GM19240 (cell line): ENCODE measurements around the gene AATK.
"Not testable (repeated sequence)": the region's sequence is repeated elsewhere in the genome, so short reads cannot be mapped to it uniquely, and the experiment has no call there.

Experiments used
- DNase-seq: peaks from one replicate; pipeline ENCODE4 v3.0.0; 2011; ENCODE audit warnings: low spot score; ENCODE audit not compliant: insufficient read length

The AATK gene

GRCh38 chr17:81092518-81093095 is 73.4 kb downstream of the AATK start:
- DNase-seq, result no peak

GRCh38 chr17:81091774-81092517 is 74.1 kb downstream of the AATK start:
- no peak for DNase-seq

DNA sequence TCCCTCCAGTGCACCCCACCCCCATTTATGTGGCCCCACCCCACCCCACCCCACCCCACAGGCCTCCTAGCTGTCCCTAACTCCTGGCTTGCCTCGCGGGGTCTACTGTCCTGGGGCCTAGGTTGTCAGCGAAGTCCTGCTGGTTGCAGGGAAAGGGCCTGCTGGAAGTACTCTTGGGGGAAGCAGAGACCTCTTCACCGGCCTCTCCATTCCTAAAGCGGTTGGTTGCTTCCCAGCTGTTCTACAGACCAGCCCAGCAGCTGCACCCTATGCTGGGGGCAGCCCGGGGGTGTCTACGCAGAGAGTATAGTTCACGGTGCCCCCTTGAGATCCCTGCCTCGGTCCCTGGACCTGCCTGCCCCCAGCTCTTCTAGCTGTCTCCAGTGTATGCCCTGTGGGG is 74.9 kb downstream of the AATK start:
- DNase-seq, result no peak

DNA sequence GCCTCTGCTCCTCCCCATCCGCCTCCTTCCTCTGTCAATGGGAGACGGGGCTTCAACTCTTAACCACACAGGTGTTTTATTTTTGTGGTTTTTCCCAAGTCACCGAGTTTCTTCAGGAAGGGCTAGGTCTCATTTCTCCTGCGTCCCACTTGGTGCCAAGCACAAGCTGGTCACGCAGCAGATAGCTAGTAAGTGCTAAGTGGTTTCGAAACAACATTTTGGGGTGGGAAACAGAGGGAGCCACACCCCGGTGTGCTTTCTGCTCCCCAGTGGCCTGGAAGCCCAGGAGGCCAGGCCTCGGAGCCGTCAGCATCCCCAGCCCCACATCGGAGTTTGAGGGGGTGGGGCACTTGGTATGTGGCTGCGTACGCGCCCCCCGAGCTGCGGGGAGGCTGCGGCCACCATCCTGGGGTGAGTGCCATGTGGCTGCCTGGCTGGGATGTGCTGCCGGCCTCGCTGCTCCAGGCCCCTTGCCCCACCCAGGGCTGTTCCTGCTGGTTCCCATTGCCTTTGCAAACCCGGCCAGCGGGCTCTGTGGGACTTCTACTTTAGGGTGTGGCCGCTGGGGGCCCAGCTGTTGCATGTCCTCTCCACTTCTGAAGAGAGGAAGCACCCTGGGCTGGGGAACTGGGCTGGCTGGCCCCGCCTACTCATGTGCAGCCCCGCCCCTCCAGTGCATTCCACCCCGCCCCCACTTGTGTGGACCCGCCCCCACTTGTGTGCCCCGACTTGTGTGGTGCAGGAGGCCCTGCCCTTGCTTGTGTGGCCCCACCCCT is 75.5 kb downstream of the AATK start:
- DNase-seq, result no peak

GRCh38 chr17:81086789-81087551 is 79.1 kb downstream of the AATK start:
- DNase-seq, result no peak

DNA sequence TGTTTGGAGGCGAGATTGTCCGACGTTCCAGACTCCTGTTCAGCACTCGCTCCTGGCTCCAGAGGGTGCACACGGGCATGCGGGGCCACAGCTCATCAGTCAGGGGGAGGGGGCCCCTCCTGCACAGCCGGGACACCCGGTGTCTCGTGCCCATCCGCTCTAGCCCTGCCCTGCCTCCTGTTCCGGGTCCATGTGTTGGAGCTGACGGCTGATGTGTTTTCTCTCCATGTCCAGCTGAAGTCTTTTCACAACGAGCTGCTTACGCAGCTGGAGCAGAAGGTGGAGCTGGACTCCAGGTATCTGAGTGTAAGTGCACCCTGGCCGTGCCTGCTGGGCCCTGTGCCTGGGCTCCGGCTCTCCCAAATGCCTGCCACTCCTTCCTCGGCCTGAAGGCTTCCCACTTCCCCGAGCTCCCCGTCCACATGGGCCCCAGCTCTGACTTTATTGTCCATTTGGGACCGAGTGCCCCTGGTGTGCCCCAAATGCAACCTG is 80.6 kb downstream of the AATK start:
- DNase-seq, result no peak

DNA sequence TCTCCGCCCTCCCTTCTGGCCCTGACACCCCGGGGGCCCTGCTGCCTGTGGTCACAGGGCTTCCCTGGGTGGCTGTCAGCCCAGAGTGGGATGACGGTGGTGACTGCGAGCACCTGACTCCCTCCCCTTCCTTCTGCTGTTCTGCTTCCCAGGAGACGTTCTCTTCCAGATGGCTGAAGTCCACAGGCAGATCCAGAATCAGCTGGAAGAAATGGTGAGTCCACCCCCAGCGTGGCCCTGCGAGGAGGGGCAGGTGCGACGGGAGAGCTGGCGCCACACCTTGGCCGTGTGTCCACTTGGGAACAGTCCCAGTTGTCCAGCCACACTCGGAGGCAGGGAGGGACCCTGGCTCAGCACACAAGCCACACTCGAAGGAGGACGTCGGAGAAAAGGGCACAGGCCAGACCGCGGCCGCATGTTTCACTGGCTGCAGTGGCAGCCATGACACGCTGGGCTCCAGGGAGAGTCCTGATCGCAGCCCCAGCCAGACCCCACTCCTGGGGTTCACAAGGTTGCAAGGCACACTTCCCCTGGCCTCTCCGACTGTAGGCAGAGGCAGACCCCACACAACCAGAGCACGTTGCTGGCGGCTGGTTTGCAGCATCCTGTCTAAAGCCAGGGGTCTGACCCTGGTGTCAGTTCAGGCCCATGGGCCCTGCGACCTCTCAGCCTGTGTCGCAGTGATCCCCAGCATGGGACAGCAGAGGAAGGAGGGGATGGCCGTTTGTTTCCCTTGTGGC is 81.2 kb downstream of the AATK start:
- DNase-seq, result no peak

- DNase-seq, result no peak
Observed at GRCh38 chr17:81083125-81083765, 82.8 kb downstream of the AATK start.

- DNase-seq, result no peak
Observed at GRCh38 chr17:81082177-81083073, 83.6 kb downstream of the AATK start.

DNA sequence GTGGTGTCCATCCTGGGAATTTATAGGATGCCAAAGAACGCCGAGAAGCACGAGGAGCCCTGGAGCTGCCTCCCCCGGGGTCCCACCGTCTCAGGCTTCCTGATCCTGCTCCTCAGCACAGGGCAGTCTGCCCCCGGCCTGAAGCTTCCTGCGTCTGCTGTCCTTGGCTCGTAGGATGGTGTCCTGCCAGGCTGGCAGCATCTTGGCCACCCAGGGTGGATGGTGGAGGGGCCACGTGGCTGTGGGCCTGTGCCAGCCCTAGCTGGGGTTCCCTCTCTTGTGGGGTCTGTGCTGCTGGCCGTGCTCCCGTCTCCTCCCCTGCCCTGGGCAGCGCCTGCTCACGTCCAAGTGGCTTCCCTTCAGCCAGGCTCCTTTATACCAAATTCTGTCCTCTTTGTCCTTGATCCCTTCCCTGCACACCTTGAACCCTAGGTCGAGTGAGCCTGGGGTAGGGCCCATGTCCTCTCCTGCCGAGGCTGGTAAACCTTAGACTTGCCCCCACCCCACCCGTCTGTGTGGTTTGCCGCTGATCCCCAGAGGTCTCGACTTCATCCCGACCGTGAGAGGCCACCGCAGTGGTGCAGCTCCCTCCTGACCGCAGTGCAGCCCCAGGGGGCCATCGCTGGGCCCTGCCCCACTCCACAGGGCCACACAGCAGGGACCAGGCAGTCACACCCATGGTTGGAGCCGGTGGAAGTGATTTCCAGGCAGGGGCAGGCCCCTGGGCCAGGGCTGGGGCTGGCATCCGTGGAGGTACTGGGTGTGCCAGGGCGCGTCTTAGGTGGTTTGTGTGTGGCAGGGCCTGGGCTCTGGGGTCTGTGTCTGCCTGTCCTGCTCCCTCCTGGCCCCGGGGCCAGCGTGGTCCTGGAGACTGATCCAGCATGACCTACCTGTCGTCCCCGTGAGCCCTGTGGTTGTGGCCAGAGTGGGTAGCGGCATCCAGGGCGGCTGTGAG is 84.5 kb downstream of the AATK start:
- DNase-seq, result no peak

- DNase-seq, result no peak
Observed at GRCh38 chr17:81080019-81080418, 86.0 kb downstream of the AATK start.

DNA sequence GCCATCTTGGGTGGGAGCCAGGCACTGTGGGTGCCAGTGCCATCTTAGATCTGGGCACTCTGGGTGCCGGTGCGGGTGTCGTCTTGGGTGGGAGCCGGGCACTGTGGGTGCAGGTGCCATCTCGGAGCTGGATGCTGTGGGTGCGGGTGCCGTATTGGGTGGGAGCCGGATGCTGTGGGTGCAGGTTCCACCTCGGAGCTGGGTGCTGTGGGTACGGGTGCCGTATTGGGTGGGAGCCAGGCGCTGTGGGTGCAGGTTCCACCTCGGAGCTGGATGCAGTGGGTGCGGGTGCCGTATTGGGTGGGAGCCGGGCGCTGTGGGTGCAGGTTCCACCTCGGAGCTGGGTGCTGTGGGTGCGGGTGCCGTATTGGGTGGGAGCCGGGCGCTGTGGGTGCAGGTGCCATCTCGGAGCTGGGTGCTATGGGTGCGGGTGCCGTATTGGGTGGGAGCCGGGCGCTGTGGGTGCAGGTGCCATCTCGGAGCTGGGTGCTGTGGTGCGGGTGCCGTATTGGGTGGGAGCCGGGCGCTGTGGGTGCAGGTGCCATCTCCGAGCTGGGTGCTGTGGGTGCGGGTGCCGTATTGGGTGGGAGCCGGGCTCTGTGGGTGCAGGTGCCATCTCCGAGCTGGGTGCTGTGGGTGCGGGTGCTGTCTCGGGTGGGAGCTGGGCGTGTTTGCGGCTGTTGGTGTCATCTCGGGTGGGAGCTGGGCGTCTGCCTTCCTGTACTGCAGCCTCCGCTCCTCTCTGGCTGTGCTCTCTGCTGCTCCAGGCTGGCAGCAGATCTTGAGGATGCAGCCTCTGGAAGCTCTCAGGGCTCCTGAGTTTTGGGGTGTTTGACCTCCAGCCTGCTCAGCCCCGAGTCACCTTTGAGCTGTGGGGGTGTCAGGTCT is 87.8 kb downstream of the AATK start:
- DNase-seq, result not testable (repeated sequence)

DNA sequence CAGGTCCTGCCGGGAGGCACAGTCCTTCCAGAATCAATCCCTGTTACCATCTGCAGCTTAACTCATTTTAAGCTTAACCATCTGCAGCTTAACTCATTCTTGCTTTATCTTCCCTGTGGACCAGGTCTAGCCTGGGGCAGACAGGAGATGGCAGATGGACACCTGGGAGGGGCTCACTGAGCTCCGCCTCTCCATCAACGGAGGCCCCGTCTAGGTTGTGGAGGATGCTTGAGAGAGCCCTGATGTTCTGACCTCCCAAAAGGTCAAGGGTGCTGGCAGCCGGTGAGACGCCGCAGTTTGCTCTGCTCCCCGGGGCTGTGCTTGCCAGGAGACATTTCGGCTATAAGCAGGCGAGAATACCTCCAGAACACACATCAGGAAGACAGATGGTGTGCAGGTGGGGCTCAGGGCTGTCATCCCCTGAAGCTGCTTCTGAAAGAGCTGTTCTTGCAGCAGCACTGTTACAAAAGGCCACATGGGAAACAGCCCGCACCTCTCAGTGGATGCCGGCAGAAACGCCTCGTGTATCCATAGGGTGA is 89.8 kb downstream of the AATK start:
- no peak for DNase-seq

GRCh38 chr17:81075307-81075706 is 90.7 kb downstream of the AATK start:
- DNase-seq, result no peak

DNA sequence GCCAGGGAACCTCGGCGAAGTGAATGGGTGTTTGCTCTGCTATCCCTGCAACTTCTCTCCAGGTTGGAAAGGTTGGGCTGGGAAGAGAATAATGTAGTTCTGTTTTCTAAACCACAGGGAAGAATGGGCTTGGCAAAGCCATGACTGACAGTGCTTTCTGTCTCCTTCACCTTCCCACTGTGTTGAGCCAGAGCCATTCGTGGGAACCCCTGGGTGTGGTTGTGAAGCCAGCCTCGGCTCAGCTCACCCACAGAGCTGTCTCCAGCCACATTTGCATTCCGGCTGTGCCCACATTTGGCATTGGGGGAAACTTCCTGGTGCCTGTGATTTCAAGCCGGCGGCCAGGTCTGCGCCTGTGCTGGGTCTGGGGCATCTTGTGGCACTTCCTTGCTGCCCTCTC is 91.1 kb downstream of the AATK start:
- DNase-seq, result no peak

- no peak for DNase-seq
Observed at GRCh38 chr17:81073967-81074839, 91.8 kb downstream of the AATK start.
